CD4-positive, alpha-beta T cell treated with Interleukin-6 at 100 ng/mL for 8 hours (primary cell): ENCODE results near the gene GNG4.

Source experiments
- DNase-seq: peaks from one replicate; pipeline ENCODE4 v3.0.0-alpha.2; 2020; ENCODE audit warnings: mixed read lengths, low spot score

Gene GNG4

DNA sequence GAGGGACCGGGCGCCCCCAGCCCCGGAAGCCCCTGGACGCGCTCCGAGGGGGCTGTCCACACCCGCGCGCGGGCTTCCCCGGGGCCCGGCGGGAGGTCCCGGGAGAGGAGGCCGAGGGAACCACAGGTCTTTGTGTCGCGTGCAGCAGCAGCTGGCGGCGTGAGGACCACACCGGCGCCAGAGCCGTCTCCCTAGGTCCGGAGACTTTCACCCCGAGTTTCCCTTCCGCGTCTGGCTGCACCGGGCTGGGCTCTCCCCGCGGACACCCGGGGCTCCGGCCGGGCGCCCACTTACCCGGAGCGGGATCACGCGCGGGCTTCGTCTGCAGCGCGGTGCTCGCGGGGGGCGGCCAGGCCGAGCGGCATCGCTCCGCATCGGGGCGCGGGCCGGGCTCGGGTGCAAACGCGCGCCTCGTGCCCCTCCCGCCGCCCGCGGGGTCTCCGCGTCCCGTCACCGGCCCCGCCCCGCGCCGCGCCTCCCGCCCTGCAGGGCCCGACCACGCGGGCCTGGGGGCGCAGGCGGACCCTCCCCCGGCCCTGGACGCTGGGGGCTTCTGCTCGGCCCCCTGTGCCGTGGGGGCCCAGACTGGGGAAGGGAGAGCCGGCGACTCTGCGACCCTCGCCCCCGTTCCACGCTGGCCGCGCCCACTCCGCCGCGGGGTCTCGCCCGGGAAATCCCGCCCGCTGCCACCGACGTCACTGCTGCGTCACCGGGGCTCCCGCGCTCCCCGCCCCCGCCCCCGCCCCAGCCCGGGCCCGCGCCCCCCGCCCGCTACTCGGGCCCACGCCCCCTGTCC is at the start of gene GNG4:
Gene GNG4, minus strand, starts transcription at position 417 of the 796 bp plus-strand sequence. CDS start 65,946 bp downstream, outside the sequence.
- DNase-seq = no peak

DNA sequence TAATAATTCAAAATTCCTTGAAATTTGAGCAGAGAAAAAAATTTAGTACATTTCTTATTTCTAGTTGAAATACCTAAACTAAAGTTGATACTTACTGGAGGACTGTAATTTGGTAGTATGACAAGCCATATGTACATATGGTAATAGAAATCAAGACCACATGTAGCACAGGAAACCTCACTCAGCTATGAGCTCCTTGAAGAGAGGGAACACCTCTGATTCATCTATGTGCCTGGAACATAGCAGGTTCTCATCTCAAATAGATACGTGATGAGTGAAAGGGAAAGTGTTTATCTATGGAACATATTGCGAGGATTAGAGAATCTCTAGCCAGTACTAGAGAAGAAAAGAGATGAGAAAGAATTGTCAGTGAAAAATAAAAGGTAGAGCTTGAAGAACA is 47.9 kb upstream of the GNG4 start:
- DNase-seq = no peak

DNA sequence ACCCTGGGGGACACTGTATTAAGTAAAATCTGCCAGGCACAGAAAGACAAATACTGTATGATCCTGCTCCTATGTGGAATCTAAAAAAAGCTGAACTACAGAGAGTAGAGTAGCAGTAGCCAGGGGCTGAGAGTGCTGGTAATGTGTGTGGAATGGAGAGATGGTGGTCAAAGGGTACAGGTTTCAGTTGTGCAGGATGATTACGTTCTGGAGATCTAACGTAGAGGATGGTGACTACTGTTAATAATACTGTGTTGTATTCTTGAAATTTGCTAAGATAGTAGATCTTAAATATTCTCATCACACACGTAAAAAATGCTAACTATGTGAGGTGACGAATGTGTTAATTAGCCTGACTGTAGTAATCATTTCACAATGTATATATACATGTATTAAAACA is 39.8 kb upstream of the GNG4 start:
- DNase-seq = no peak

DNA sequence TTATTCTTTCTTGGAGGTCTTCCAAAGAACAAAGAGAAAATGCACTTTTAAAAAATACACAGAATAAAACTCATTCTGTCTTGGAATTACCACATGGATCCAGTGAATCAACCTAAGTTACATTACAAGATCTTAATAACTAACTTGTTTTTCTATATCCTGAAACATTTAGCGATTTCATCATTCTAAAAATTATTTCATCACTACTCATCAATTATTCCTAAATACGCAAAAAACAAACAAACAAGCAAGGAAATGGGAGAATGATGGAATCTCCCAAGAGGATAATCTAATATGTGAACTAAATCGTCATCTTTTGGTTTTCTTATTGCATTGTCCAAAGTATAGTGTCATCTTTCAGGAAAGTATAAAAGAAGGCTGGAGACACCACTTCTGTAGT is 38.5 kb upstream of the GNG4 start:
- no peak for DNase-seq

DNA sequence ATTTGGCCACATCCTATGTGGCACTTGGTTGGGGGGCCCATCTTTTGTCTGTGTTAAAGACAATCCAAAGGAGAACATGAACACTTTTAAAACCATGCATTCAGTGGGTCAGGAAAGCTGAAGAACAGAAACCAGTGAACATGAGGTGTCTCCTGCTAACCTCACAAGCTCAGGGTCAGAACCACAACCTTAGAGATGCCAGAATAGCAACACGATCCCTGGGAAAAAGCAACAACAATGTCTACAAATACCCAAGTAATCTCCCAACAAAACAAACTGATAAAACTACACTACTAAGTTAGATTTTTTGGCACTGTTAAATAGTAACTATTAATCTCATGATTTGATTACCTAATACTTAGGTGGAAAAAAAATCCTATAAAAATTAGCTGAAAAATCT is 34.1 kb upstream of the GNG4 start:
- DNase-seq = no peak

DNA sequence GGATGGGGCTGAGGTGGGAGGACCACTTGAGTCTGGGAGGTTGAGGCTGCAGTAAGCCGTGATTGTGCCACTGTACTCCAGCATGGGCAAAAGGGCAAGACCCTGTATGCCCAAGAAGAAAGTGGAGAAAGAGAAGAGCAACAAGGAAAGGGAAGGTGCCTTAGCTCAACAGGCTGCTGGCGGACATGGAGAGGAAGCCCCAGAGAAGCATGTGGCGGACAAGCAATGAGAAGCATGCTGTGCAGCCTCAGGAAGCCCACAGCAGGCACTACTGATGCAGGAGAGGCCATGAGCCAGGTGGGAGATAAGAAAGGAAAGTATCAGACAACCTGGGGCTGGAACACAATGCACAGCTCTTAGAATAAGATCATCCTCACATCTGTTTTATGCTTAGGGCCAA is 32.6 kb upstream of the GNG4 start:
- DNase-seq = no peak

DNA sequence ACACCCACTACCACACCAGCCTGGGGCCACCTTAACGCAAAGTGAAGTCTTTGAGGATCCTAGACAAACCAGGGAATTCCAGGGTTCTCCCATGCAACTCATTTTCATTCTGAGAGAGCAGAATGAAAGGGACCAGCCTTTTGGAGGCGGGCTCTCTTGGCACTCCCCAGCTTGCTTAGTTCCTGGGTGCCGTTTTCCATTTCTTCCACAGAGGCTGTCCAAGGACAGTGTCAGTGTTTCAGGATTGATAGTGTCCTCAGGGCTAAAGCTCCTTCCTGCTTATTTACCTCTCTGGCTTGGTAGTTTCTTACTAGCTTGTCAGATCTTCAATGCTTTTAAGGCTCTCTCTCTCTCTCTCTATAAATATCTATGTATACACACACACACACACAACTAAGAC is 30.1 kb upstream of the GNG4 start:
- DNase-seq = no peak

DNA sequence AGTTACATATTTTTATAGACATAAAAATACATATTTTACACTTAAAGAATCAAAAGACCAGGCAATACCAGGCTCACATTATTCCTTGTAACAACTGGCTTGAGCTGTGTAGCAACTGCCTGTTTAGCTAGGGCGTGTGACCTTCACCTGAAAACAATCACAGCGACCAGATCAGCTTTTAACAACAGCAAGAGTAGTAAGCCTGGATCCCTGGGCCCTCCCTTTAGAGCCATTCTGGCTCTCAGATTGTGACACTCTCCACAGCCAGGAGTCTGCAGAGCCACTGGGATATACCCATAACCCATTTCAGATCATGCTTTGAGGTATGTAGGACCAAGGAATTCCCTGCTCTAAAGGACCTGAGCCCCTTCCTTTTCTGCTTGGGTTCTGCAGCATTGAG is 29.4 kb upstream of the GNG4 start:
- DNase-seq = no peak

DNA sequence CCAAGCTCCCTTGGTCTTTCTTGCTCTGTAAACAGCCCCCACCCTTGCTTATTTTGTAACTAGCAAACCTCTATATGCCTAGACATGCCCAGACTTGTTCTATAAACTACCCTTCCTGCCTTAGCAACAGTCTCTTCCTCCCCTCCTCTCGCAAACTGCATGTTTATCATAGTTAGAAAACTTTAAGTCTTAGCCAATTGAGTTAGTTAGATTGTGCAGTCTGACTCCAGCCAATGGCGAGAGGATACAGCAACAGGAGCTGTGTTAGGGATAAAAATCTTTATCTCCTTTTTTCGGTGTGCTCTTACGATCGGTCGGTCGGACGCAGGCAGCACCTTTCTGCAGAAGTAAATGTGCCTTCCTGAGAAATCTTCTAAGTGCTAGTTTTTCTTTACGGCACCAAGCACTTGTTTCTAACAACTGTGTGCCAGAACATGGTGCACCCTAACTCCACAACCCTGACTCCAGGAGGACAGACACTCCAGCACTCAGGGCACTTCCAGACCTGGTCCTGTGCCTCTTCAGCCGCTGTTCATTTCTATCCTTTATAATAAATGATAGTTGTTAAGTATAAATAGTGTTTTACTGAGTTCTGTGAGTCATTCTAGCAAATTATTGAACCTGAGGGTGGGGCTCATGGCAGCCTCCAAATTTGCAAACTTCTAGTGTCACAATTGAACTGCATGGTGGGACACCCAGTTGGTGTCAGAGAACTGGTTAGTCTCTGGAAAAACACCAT is 25.7 kb upstream of the GNG4 start:
- no peak for DNase-seq

DNA sequence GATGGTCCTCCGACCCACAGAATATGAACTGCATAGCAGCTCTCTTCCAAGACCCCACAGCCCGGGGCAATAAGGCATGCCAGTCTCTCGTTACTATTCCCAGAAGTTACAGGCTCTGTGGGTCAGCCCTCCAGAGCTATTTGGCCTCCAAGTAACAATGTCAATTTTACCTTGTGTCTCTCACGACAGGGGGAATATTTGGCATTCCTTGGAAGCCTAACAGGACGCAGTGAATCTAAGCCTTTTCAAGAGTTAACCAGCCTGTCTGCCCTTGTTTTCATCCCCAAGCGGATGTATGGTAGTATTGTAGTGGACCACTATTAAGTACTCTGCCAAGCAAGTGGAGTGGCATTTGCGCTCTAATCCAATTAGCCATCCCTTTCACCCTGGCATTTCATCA is 24.4 kb upstream of the GNG4 start:
- no peak for DNase-seq

DNA sequence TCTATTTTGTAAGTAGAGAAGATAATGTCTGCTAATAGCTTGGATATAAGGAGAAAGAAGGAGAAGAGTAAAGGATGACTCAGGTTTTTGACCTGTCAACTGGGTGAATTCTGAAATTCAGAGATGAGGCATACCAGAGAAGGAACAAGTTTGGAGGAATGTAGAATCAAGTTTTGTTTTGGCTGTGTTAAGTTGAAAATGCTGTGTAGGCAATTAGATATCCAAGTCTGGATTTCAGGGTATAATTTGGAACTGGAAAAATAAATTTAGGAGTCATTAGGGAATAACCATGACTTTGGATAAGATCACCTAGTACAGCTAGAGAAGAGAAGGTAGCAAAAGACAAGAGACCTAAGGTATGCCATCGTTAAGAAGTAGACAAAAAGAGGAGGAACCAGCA is 22.4 kb upstream of the GNG4 start:
- no peak for DNase-seq

DNA sequence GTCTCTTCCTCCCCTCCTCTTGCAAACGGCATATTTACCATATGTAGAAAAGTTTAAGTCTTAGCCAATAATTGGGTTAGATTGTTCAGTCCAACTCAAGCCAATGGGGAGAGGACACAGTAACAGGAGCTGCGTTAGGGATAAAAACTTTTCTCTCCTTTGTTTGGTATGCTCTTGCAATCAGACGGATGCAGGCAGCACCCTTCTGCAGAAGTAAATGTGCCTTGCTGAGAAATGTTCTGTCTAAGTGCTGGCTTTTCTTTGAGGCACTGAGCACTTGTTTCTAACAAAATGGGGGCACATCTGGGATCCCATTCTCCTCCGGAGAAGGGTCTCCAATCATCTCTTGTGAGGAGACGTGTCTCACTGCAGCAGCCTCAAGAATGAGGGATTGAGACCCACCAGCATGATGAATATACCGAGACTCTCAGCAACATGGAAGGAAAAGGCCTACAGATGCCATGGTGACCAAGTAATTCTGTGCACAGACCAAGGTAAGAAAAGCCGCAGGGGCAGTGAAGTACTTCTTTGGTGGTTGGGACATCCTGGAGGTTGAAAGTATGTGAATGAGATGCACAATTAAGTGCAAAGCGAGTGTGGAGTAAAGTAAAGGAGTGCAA is 20.7 kb upstream of the GNG4 start:
- DNase-seq = no peak

DNA sequence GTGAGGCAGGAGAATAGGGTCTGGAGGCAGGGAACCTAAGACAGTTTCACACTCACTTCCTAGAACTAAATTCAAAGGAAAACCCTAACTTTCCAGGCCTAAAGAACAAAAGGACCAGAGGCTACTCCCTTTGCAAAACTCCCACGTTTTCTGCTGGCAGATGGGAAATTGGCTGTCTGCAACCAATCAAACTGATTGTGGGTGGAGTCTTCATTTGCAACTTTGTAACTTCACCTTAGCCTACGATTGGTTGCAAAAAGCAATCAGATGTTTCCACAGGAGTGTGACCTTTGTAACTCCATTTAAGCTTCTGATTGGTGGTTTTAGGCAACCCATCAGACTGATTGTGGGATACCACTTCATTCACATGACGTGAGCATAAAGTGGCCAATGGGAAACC is 19.7 kb upstream of the GNG4 start:
- DNase-seq = no peak

DNA sequence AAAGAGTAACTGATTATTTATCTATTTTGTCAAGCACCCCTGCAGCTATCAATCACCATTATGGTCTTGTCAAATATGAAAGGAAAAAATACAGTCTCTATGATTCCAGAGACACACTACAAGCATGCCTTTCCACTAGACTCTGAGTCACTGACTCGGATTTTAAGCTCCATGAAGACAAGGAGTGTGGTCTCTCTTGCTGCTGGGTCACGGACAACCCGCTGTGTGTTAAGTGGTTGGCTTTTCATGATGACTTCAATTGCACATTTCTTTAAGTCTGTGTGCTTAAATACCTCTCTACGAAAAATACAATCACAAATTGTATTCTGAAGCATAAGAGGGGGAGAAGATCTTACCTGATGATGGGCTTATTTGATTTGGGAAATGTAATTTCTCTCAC is 14.0 kb upstream of the GNG4 start:
- no peak for DNase-seq

DNA sequence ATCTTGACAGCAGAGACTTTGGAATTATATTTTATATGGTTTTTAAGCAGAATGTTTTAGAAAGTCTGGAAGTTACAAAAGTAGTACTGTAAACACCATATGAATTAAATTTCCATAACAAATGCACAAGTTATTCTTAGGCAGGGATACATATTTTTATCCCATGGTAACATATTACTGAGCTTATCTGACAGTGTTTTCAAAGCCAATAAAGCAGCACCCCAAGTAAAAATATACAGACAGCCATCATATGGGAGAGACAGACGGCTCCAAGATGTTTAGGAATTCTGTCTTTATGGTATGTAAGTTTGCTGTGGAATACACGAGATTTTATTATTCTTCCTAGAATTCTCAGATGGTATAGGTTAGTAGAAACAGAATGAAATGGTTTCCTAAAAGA is 12.0 kb upstream of the GNG4 start:
- DNase-seq = no peak

DNA sequence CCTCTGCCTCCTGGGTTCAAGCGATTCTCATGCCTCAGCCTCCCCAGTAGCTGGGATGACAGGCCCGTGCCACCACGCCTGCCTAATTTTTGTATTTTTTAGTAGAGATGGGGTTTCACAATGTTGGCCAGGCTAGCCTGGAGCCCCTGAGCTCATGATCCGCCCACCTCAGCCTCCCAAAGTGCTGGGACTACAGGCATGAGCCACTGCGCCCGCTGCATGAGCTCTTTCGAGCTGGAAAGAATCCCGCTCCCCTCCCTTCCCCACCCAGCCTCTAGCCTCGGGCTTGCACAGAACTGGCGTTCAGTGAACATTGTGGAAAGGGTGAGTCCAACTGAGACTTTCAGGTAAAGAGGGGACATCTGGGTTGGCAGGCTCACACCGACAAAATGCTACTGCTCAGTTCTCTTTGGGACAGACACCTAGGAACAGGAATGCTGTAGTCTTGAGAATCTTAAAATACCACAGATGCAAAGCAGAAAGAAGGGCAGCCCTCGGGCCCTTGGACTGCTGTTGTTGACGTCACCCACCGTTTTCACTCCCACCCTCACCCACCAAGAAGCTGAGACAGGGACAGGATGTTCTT is 9.7 kb upstream of the GNG4 start:
- no peak for DNase-seq

DNA sequence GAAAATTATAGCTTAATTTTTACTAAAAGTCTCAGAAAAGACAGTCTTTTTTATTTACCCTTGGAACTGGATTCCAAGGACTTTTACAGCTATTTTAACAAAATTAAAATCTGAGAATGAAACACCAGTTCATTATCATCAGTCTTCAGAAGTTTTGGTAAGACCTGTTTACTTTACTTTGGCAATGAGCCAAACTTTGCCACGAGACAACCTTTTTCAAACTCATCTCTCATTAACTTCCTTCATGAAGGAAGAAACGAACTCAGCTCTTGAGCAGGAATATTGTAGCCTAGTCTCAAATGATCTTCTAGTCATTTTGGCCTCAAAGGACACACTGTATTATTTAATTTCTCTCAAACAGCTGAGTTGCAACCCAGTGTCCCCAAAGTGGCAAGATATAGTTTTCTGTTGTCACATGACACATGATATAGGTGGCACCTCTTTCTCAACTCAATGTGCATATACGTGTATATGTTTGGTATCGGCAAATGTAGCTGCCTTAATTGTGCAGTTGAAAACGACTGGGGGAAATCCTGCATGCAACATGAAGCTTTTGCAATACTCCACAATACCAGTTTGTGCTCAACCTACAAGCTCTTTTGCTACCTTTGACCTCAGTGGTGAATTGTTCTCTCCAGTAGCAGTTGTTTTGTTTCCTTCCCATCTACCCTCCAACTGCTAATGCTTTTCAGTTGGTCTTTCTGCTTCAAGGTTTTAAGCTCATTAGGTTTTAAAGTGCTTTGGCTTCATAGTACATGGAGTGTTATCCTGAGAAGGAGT is 8.4 kb upstream of the GNG4 start:
- DNase-seq = no peak

DNA sequence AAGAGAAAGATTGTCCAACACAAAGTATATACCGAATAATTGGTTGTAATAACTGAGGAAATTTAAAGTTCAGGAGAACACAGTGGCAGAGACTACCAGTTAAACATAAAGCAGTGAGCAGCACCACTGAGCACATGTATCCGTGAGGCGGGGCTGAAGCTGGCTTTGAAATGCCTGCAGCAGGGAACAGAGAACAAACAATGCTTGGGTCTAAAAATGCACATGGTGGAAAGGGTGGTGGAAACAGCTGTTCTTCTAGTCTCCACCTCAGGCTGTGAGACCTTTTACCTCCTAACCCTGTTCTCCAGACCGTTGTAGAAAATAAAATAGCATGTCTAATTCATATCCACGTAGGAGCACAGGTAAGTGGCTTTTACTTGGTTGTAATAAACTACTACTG is 7.7 kb upstream of the GNG4 start:
- DNase-seq = no peak

DNA sequence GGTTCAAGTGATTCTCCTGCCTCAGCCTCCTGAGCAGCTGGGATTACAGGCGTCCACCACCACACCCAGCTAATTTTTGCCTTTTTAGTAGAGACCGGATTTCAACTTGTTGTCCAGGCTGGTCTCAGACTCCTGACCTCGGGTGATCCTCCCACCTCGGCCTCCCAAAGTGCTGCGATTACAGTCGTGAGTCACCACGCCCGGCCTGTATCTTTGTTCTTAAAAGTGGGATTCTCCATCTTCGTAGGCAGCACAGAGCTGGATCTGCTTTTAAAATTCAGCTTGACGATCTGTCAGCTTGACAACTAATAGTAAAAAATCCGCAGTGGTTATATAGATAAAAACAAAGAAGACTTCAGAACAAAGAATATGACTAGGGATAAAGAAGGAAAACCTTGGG is 2.8 kb upstream of the GNG4 start:
- no peak for DNase-seq

DNA sequence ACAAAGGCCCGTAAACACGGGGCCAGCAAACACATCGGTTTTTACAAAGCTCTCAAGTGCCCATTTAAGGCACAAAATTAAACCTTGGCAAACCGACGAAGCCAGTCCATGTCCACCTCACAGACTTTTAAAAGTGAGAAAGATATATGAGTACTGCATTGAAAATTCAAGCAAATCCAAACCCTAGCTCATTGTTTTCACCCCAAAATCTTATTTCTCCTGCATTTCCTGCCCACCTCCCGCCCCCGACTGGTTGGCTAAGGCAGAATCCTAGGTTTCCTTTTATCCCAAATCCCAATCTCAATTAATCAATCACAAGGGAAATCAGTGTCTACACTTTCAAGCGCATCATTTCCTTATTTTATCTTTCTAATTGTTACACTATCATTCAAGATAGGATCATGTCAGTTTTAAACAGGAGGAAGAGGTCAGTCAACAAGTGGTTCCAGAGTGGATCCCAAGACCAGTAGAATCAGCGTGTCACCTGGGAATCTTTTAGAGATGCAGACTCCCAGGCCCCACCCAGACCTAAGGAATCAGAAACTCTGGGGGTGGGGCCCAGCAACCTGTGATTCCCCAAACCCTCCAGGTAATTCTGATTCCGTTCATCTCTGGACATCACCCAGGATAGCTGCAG is 1.7 kb upstream of the GNG4 start:
- no peak for DNase-seq

DNA sequence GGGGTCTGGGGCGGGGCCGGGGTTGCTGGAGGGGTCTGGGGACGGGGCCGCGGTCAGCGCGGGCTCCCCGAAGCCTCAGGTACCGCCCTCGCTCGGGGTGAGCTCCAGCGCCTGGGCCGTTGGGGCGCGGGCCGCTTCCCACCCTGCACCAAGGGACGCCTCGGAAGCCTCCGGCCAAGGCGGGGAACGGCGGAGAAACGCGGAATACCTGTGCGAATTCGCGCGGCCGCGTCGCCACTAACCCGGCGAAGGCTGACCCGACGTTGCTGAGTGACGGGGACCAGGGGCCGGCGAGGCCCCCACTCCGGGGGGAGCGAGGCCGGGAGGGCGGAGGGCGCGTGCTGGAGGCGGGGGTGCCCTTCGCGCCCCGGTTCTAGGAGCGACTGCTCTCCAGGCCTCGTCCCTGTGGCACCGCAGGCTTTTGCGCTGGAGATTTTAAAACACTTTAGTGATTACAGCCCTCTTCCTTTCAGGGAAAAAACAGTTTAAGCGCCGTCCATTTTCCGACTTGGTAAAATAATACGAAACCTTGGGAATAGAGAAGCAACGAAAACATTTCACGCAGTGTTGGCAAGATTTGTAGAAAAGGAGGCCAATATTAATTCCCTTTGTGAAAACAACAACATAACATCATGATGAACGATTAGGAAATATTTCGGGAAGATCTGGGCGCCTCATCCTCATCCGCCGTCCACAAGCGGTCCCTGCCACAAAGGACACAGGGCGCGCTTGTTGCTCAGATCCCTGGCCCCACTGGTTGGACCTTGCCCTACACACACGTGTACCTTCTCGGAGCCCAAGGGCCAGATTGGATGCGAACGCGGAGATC is 971 bp upstream of the GNG4 start:
- DNase-seq = no peak
